RWPE1 (cell line): ENCODE results near the gene GAS2L2.

Experiments used
- CTCF ChIA-PET: fragments of 350-600 bp; sonication (Branson Sonifier 250); formaldehyde crosslinking; extraction: SDS; loops from one replicate; lab custom pipeline; 2021; lab: Yijun Ruan, JAX
- POLR2A ChIA-PET: fragments of 400-600 bp; formaldehyde crosslinking; extraction: SDS; loops from one replicate; lab custom pipeline; 2020; ENCODE audit warnings: antibody characterized with exemption; ENCODE audit not compliant: low non-redundant PET; lab: Yijun Ruan, JAX
- DNase-seq: peaks from one replicate; pipeline ENCODE4 v3.0.0; 2012; ENCODE audit warnings: low spot score
- H3K27ac ChIP-seq: fragments of 450-650 bp; 2 replicates; pipeline ENCODE4 v1.5.1; 2017
- TF ChIP-seq, protein P1 (sequence below): fragments of 450-650 bp; conservative IDR thresholded peaks from 2 replicates; pipeline ENCODE4 v1.5.1; 2017; ENCODE audit warnings: low read depth, mild to moderate bottlenecking

Gene GAS2L2

DNA sequence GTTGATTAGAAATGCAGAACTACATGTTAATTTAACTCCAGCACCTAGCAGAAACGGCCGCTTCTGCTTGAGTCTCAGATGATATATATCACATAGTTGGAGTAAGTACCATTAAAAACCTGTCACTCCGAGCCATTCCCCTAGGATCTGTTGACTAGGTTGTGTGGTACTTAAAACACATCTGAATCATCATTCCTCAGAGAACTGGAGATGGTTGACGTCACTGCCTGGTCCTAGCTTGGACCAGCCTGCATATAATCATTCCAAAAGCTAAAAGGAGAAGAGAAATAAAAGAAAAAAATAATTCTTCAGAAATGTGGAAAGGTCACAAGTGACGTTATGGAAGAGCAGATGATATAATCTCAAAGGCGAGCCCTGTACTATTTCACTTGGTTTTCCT, 52.9 kb downstream of the GAS2L2 start:
- POLR2A ChIA-PET = no interaction called here
- CTCF ChIA-PET = no interaction called here
- no peak for DNase-seq
- TF ChIP-seq, protein P1, sequence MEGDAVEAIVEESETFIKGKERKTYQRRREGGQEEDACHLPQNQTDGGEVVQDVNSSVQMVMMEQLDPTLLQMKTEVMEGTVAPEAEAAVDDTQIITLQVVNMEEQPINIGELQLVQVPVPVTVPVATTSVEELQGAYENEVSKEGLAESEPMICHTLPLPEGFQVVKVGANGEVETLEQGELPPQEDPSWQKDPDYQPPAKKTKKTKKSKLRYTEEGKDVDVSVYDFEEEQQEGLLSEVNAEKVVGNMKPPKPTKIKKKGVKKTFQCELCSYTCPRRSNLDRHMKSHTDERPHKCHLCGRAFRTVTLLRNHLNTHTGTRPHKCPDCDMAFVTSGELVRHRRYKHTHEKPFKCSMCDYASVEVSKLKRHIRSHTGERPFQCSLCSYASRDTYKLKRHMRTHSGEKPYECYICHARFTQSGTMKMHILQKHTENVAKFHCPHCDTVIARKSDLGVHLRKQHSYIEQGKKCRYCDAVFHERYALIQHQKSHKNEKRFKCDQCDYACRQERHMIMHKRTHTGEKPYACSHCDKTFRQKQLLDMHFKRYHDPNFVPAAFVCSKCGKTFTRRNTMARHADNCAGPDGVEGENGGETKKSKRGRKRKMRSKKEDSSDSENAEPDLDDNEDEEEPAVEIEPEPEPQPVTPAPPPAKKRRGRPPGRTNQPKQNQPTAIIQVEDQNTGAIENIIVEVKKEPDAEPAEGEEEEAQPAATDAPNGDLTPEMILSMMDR = no peak
- no peak overlapping the region for H3K27ac ChIP-seq

DNA sequence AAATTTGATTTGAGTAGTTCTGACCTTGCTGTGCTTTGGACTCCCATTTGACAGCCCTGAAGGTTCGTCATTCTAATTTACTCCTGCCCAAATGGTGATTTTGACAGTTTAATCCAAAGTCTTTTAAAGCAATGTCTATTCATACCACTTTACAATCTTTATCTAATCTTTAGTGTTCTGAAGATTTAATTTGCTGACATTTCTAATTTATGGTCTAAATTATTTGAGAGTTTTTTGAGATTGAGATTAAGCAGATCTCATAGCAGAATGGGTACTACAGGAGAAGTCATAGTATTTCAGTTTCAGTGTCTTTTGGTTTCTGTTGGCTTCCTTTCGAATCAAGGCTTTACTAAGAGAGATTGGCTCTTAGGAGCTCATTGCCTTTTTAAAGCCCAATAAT, 54.2 kb downstream of the GAS2L2 start:
- ChIA-PET POLR2A (no interaction called here), CTCF (interaction anchor here (0.8 kb wide), 1 partner anchor 97 kb away, joined by 3 read pairs; no protein-coding TSS in a partner anchor)
- no peak for DNase-seq
- H3K27ac ChIP-seq = no peak overlapping the region
- TF ChIP-seq, protein P1 = no peak

DNA sequence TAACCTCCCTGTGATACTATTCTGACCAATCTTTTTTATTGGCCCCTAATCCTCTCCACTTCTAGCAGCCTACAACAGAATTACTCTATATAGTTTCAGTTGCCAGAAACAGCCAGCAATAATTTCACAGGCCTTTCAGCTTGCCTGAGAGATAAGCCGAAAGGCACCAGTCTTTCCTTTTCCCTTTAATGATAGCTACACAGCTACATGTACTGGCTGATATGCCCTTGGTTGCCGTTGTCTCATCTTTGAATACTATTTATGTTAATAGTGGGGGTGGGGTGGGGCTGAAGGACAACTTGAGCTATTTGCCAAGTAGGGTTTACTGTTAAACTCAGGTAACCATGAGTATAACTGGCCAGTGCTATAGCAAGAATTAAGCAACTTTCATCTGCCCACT, 57.4 kb downstream of the GAS2L2 start:
- ChIA-PET CTCF (interaction anchor here (0.7 kb wide), 1 partner anchor 383 kb away, joined by 9 read pairs; no protein-coding TSS in a partner anchor), POLR2A (no interaction called here)
- no peak overlapping the region for H3K27ac ChIP-seq
- TF ChIP-seq, protein P1 = no peak
- no peak for DNase-seq

DNA sequence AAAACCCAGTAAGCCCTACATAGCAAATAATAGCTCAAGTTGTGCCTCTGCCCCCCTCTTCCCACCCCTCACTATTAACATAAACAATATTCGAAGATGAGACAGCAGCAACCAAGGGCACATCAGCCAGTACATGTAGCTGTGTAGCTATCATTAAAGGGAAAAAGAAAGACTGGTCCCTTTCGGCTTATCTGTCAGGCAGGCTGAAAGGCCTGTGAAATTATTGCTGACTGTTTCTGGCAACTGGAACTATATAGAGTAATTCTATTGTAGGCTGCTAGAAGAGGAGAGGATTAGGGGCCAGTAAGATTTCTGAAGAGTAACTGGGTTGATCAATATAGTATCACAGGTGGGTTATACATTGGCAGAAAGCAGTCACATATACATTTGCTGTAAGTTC, 58.1 kb downstream of the GAS2L2 start:
- CTCF ChIA-PET = interaction anchor here (0.7 kb wide), 1 partner anchor 38 kb away, joined by 3 read pairs; no protein-coding TSS in a partner anchor
- H3K27ac ChIP-seq = no peak overlapping the region
- no peak for DNase-seq
- POLR2A ChIA-PET = no interaction called here
- TF ChIP-seq, protein P1 = no peak
